DOHH2 (cell line): ENCODE results near the gene MED27.

Experiments used
- H3F3A ChIP-seq: fragments of 200-600 bp; sonication (generic), shearing (Covaris generic); 2 replicates; pipeline ENCODE4 v1.6.0; 2016; ENCODE audit warnings: antibody characterized with exemption, mild to moderate bottlenecking; ENCODE audit not compliant: control insufficient read depth, insufficient read depth
- H3K27ac ChIP-seq: fragments of 200-600 bp; sonication (generic); 2 replicates; pipeline ENCODE4 v1.5.1; 2014; ENCODE audit warnings: low read depth, mild to moderate bottlenecking, low read length, moderate library complexity
- H3K27me3 ChIP-seq: fragments of 200-600 bp; sonication (generic); 2 replicates; pipeline ENCODE4 v1.6.1; 2014; ENCODE audit warnings: mild to moderate bottlenecking, low read length, mixed read lengths; ENCODE audit not compliant: control insufficient read depth
- H3K36me3 ChIP-seq: fragments of 200-600 bp; sonication (generic); 2 replicates; pipeline ENCODE4 v1.6.1; 2014; ENCODE audit warnings: mild to moderate bottlenecking, low read length, moderate library complexity, mixed read lengths; ENCODE audit not compliant: control insufficient read depth
- H3K4me1 ChIP-seq: fragments of 200-600 bp; sonication (generic); 2 replicates; pipeline ENCODE4 v1.6.1; 2014; ENCODE audit warnings: mild to moderate bottlenecking, low read length, mixed read lengths; ENCODE audit not compliant: control insufficient read depth
- H3K4me2 ChIP-seq: fragments of 200-600 bp; sonication (generic); 2 replicates; pipeline ENCODE4 v1.6.0; 2014; ENCODE audit warnings: mild to moderate bottlenecking, low read length, moderate library complexity
- H3K4me3 ChIP-seq: fragments of 200-600 bp; sonication (generic); 2 replicates; pipeline ENCODE4 v1.5.1; 2014; ENCODE audit warnings: mild to moderate bottlenecking, low read length, mixed read lengths
- H3K79me2 ChIP-seq: fragments of 200-600 bp; sonication (generic); 2 replicates; pipeline ENCODE4 v1.6.1; 2014; ENCODE audit warnings: mild to moderate bottlenecking, low read length, mixed read lengths; ENCODE audit not compliant: control insufficient read depth
- H3K9me2 ChIP-seq: fragments of 200-600 bp; sonication (generic); replicated peaks from 2 replicates; pipeline ENCODE4 v1.6.1; 2014; ENCODE audit warnings: mild to moderate bottlenecking, low read length, mixed read lengths; ENCODE audit not compliant: control insufficient read depth
- H3K9me3 ChIP-seq: fragments of 200-600 bp; sonication (generic); 2 replicates; pipeline ENCODE4 v1.6.1; 2014; ENCODE audit warnings: antibody characterized with exemption, low read length, mixed read lengths; ENCODE audit not compliant: control insufficient read depth, insufficient read depth
- H4K20me1 ChIP-seq: fragments of 200-600 bp; sonication (generic); 2 replicates; pipeline ENCODE4 v1.6.0; 2014; ENCODE audit warnings: low read depth, mild to moderate bottlenecking, antibody characterized with exemption, low read length, moderate library complexity; ENCODE audit not compliant: control insufficient read depth, insufficient read depth
- EZH2phosphoT487 ChIP-seq: fragments of 200-600 bp; sonication (generic); IDR thresholded peaks from 2 replicates; pipeline ENCODE4 v1.6.1; 2017; ENCODE audit warnings: borderline replicate concordance, mild to moderate bottlenecking, antibody characterized with exemption, low read length, moderate library complexity, mixed read lengths
- TF ChIP-seq, protein P1 (sequence below): fragments of 200-600 bp; sonication (generic); IDR thresholded peaks from one replicate; pipeline ENCODE4 v1.5.1; 2014; ENCODE audit warnings: antibody characterized with exemption, mild to moderate bottlenecking, low read depth, low read length; ENCODE audit not compliant: poor library complexity, severe bottlenecking

The MED27 gene

DNA sequence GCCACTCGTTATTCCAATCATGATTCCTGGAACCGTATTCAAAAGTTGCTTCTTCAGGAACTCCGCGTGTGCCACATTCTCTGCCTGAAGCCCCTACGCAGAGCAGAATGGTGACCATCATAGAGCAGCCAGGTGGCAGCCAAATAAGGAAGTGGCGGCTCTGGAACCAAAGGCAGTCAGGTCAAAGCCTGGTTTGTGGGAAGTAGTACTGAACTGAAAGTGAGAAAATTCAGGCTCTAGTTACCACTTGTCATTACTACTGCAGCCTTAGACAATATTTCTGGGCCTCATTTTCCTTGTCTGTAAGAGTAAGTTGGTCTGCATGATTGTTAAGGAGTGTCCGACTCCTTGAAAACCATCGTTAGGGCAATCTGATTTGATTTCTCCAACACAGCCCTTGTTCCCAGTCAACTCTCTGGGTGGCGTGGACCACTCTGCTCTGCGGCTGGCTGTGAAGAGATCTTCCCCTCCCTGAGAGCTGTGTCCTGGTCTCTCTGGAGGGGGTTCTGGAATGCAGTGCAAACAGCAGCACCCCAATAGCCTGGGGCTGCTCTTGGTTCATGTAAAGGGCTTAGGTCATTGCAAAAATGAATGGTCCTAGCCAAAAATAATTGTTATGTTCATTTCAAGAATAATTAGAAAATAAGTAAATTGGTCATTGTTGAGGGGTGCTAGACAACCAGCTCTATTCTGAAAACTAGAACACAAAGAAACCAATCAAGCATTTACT lies 102.4 kb downstream of the MED27 start:
- Histone ChIP-seq H3F3A (no peaks in the 10 kb centered on the region), H3K27me3 (no peaks in the 10 kb centered on the region), H3K36me3 (no peaks in the 10 kb centered on the region), H3K9me3 (no peaks in the 10 kb centered on the region), H3K4me2 (peak overlapping the region; percentile 40), H3K79me2 (no peaks in the 10 kb centered on the region; the same call in 1 of the 2 replicates), H3K4me3 (peak overlapping the region; percentile 8; the same call in 1 of the 2 replicates), H3K9me2 (no peaks in the 10 kb centered on the region), H3K27ac (0 out of 2 replicates have a peak overlapping the region, but pooled peaks have one; percentile 8), H3K4me1 (peaks cover 32% of the 10 kb centered on the region), H4K20me1 (0 out of 2 replicates have a peak, but pooled peaks cover 2% of the 10 kb centered on the region)
- TF ChIP-seq, protein P1, sequence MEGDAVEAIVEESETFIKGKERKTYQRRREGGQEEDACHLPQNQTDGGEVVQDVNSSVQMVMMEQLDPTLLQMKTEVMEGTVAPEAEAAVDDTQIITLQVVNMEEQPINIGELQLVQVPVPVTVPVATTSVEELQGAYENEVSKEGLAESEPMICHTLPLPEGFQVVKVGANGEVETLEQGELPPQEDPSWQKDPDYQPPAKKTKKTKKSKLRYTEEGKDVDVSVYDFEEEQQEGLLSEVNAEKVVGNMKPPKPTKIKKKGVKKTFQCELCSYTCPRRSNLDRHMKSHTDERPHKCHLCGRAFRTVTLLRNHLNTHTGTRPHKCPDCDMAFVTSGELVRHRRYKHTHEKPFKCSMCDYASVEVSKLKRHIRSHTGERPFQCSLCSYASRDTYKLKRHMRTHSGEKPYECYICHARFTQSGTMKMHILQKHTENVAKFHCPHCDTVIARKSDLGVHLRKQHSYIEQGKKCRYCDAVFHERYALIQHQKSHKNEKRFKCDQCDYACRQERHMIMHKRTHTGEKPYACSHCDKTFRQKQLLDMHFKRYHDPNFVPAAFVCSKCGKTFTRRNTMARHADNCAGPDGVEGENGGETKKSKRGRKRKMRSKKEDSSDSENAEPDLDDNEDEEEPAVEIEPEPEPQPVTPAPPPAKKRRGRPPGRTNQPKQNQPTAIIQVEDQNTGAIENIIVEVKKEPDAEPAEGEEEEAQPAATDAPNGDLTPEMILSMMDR = no peak
- no peak for TF ChIP-seq EZH2phosphoT487

DNA sequence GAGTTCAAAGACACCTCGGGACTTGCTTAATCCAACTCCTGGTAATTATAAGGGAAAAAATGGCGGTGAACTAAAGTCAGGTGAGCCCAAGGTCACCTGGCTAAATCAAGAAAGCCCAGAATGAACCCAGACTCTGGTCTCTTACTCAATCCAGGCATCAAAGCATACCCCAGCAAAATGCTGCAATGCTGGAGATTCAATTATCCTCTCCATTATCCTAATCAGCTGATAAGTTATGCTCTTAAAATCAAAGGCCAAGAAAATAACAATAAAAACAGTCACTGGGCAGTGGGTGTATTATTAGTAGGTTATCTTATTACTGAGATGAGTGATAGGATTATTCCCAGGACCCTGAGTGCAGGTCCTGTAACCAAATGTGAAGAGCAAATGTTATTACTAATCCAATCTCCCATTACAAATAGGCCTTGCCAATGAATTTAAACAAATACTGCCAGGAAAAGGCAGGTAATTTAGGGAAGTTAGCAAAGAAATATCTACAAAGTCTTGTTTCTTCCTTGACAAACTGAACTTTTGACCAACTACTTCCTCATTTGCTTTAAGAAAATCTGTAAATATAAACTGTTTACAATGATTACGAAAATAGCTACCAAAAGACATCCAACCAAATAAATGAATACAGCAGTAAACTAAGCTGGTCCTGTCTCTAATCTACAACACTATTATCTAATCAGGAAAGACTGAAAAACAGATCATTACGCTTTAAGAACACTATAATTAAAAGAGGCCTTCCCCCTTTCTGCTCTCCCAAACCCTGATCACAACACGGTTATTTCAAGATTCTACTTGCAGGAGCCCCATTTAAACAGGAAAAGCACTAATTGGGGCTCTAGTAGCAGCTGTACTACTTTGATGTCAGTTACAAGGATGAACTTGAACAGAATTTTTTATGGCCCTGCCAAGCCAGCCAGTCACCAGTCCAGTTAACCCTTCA lies 103.2 kb downstream of the MED27 start:
- H3K36me3 ChIP-seq = no peaks in the 10 kb centered on the region
- H3K4me3 ChIP-seq = peak overlapping the region; percentile 8; the same call in 1 of the 2 replicates
- H3K79me2 ChIP-seq = no peaks in the 10 kb centered on the region; the same call in 1 of the 2 replicates
- H3K9me3 ChIP-seq = no peaks in the 10 kb centered on the region
- no peak for TF ChIP-seq EZH2phosphoT487
- TF ChIP-seq, protein P1 = no peak
- H3K4me2 ChIP-seq = peak overlapping the region; percentile 40
- H3K27me3 ChIP-seq = no peaks in the 10 kb centered on the region
- no peaks in the 10 kb centered on the region for H3F3A ChIP-seq
- H4K20me1 ChIP-seq = 0 out of 2 replicates have a peak, but pooled peaks cover 2% of the 10 kb centered on the region
- H3K27ac ChIP-seq = 0 out of 2 replicates have a peak overlapping the region, but pooled peaks have one; percentile 8
- H3K9me2 ChIP-seq = no peaks in the 10 kb centered on the region
- peaks cover 32% of the 10 kb centered on the region for H3K4me1 ChIP-seq

DNA sequence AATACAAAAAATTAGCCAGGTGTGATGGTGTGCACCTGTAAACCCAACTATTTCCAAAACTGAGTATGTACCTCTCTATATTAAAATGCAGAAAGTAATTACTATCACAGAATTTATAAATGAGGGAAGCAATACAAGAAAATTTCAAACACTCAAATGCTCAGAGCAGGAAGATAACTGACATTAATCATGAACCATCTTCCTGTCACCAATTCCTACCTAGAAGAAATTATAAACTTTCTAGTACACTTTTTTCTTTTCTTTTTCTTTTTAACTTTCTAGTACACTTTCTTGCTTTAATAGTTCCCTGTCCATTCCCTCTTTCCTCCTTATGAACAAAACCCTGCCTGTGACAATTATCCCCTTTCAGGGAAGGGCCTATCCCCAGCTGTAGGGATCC lies 106.8 kb downstream of the MED27 start:
- no peaks in the 10 kb centered on the region for H3K9me3 ChIP-seq
- H3K9me2 ChIP-seq = no peaks in the 10 kb centered on the region
- H3F3A ChIP-seq = no peaks in the 10 kb centered on the region
- H3K4me2 ChIP-seq = no peak overlapping the region
- H4K20me1 ChIP-seq = 0 out of 2 replicates have a peak, but pooled peaks cover 3% of the 10 kb centered on the region
- no peaks in the 10 kb centered on the region for H3K36me3 ChIP-seq
- H3K27ac ChIP-seq = no peak overlapping the region
- TF ChIP-seq, protein P1 = no peak
- TF ChIP-seq EZH2phosphoT487 = no peak
- no peaks in the 10 kb centered on the region; the same call in 1 of the 2 replicates for H3K79me2 ChIP-seq
- no peak overlapping the region for H3K4me3 ChIP-seq
- H3K4me1 ChIP-seq = peaks cover 18% of the 10 kb centered on the region
- H3K27me3 ChIP-seq = no peaks in the 10 kb centered on the region
